IMR-90 (cell line): ENCODE results near the gene SEMA4D.

Source experiments
- BHLHE40 ChIP-seq: fragments of 150-350 bp; IDR thresholded peaks from 2 replicates; pipeline ENCODE4 v1.6.1; 2016; ENCODE audit warnings: mild to moderate bottlenecking, low read depth, low read length
- CEBPB ChIP-seq: IDR thresholded peaks from 2 replicates; pipeline ENCODE4 v1.6.1; 2012; ENCODE audit warnings: low read depth, low read length, improper control_type of control experiment
- CHD1 ChIP-seq: IDR thresholded peaks from 2 replicates; pipeline ENCODE4 v1.6.1; 2012; ENCODE audit warnings: low read depth, low read length, improper control_type of control experiment
- MAFK ChIP-seq: IDR thresholded peaks from 2 replicates; pipeline ENCODE4 v1.6.1; 2012; ENCODE audit warnings: low read depth, low read length, improper control_type of control experiment
- MAZ ChIP-seq: IDR thresholded peaks from 2 replicates; pipeline ENCODE4 v1.6.1; 2012; ENCODE audit warnings: low read depth, mild to moderate bottlenecking, low read length, improper control_type of control experiment, moderate library complexity, borderline replicate concordance
- MXI1 ChIP-seq: IDR thresholded peaks from 2 replicates; pipeline ENCODE4 v1.6.1; 2012; ENCODE audit warnings: low read depth, mild to moderate bottlenecking, low read length, moderate library complexity, borderline replicate concordance
- POLR2A ChIP-seq: IDR thresholded peaks from 2 replicates; pipeline ENCODE4 v1.6.1; 2012; ENCODE audit warnings: mild to moderate bottlenecking, low read depth, low read length
- RAD21 ChIP-seq: IDR thresholded peaks from 2 replicates; pipeline ENCODE4 v1.6.1; 2012; ENCODE audit warnings: low read length, improper control_type of control experiment
- RCOR1 ChIP-seq: IDR thresholded peaks from 2 replicates; pipeline ENCODE4 v1.6.1; 2012; ENCODE audit warnings: mild to moderate bottlenecking, low read length, improper control_type of control experiment; ENCODE audit not compliant: insufficient replicate concordance
- SMC3 ChIP-seq: fragments of 150-350 bp; IDR thresholded peaks from 2 replicates; pipeline ENCODE4 v1.6.1; 2016; ENCODE audit warnings: low read depth, mild to moderate bottlenecking, antibody characterized with exemption, low read length, moderate library complexity
- TF ChIP-seq, protein P1 (sequence below): conservative IDR thresholded peaks from 2 replicates; pipeline ENCODE4 v1.5.1; 2012; ENCODE audit warnings: mild to moderate bottlenecking, low read depth, low read length, improper control_type of control experiment

DNA sequence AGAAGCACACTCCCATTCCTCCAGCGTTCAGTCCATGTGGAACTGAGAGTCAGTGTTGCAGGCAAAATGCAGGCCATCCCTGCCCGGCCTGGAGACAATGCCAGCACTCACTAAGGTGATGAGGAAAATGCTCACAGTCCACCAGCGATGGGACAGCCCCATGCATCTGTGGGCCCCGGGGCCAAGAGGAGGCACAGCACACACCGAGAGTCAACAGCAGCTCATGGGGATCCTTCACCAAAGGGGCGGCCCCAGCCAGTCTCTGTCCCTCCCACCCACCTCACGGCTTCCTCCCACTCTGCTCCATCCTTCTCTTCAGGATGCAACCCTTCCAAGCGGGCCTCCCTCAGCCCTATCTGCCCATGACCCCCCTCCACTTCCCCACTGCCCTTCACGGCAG is 6.2 kb downstream of the SEMA4D start:
- TF ChIP-seq RCOR1, result no peak
- TF ChIP-seq, protein P1, sequence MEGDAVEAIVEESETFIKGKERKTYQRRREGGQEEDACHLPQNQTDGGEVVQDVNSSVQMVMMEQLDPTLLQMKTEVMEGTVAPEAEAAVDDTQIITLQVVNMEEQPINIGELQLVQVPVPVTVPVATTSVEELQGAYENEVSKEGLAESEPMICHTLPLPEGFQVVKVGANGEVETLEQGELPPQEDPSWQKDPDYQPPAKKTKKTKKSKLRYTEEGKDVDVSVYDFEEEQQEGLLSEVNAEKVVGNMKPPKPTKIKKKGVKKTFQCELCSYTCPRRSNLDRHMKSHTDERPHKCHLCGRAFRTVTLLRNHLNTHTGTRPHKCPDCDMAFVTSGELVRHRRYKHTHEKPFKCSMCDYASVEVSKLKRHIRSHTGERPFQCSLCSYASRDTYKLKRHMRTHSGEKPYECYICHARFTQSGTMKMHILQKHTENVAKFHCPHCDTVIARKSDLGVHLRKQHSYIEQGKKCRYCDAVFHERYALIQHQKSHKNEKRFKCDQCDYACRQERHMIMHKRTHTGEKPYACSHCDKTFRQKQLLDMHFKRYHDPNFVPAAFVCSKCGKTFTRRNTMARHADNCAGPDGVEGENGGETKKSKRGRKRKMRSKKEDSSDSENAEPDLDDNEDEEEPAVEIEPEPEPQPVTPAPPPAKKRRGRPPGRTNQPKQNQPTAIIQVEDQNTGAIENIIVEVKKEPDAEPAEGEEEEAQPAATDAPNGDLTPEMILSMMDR, result no peak
- TF ChIP-seq MXI1, result no peak
- TF ChIP-seq CHD1, result no peak
- TF ChIP-seq CEBPB, result no peak
- TF ChIP-seq BHLHE40, result no peak
- TF ChIP-seq POLR2A, result no peak
- TF ChIP-seq MAZ, result no peak
- no peak for TF ChIP-seq MAFK
- TF ChIP-seq SMC3, result no peak
- TF ChIP-seq RAD21, result no peak
